ENCODE data around the gene RNF224. TPM values are rescaled to one million over a fixed set of nuclear protein-coding genes. Genes with fewer than 3 reads are reported as not detected.

Gene RNF224
- total and polyA plus RNA-seq, 12 donors: 0.14 TPM; not detected in 11

- WGBS, 2 donors: 26 to 27% methylated on average over 30 of the region's 30 CpGs
- peak overlapping the region; percentile 37 to 70 (median 60) for H3K4me3 ChIP-seq
- H3K27ac ChIP-seq: peak overlapping the region; percentile 91 to 100 (median 98)
- H3K4me1 ChIP-seq: peaks cover 32 to 85% (median 66%) of the 10 kb centered on the region in 9 donors
- intact Hi-C loops (cut with DNase I): no loop called here
- no peak for TF ChIP-seq CTCF (IDR thresholded peaks at IDR 0.05)
- H3K36me3 ChIP-seq: peaks cover 8 to 51% (median 21%) of the 10 kb centered on the region in 9 donors
- no peaks in the 10 kb centered on the region for H3K27me3 ChIP-seq
- H3K9me3 ChIP-seq: no peaks in the 10 kb centered on the region
- DNase-seq: peak; percentile 89 to 94
- ATAC-seq: peak; percentile 69 to 92 (median 82)
These were observed 49.4 kb downstream of the RNF224 start for GRCh38 chr9:137276473-137277328.

GRCh38 chr9:137277329-137278041 lies 50.2 kb downstream of the RNF224 start, which contains the start of gene TOR4A:
Gene TOR4A, plus strand, starts transcription at chr9:137277726. Its CDS starts 964 bp downstream, at chr9:137278690.
- Histone ChIP-seq H3K27ac (peak within 1 kb of the TSS; percentile 91 to 100 (median 98)), H3K4me1 (peaks cover 30 to 80% (median 58%) of the 10 kb centered on the region in 9 donors), H3K4me3 (peak within 1 kb of the TSS; percentile 37 to 70 (median 60)), H3K9me3 (no peaks in the 10 kb centered on the region), H3K36me3 (peaks cover 3 to 51% (median 14%) of the 10 kb centered on the region in 9 donors), H3K27me3 (no peaks in the 10 kb centered on the region)
- peak in 5 of 9 donors; percentile 26 to 50 (median 38) for TF ChIP-seq CTCF (IDR thresholded peaks at IDR 0.05)
- DNase-seq: peak; percentile 90 to 95
- ATAC-seq: peak; percentile 73 to 92 (median 84)
- 1 to 5% methylated on average over 25 of the region's 25 CpGs for WGBS, 2 donors
- intact Hi-C loops (cut with DNase I): no loop called here

- intact Hi-C loops (cut with DNase I): no loop called here
- no peaks in the 10 kb centered on the region for H3K9me3 ChIP-seq
- H3K27ac ChIP-seq: peak overlapping the region; percentile 91 to 100 (median 98)
- peaks cover 0 to 51% (median 7%) of the 10 kb centered on the region in 9 donors for H3K36me3 ChIP-seq
- H3K4me1 ChIP-seq: peaks cover 30 to 82% (median 57%) of the 10 kb centered on the region in 9 donors
- H3K4me3 ChIP-seq: peak overlapping the region; percentile 37 to 70 (median 60)
- WGBS, 2 donors: 2 to 8% methylated on average over 54 of the region's 54 CpGs
- DNase-seq (peak; percentile 35 to 62), ATAC-seq (peak; percentile 1 to 34 (median 10))
- no peaks in the 10 kb centered on the region for H3K27me3 ChIP-seq
- no peak for TF ChIP-seq CTCF (IDR thresholded peaks at IDR 0.05)
These were observed 50.9 kb downstream of the RNF224 start for GRCh38 chr9:137278061-137278701.

Other genes starting within 250 kb of the RNF224 start
Only the 30 nearest of the 32 such genes appear.
- gene PAXX, start 235.1 kb upstream of the RNF224 start, total RNA-seq: 10 to 100 TPM; 12.7 to 29.5 (median 16.1) TPM
- 100 to 1,000 TPM in 1 of 2 donors, 10 to 100 TPM in 1; 51.7 to 131 TPM for gene PAXX, start 235.1 kb upstream of the RNF224 start, polyA plus RNA-seq
- gene CLIC3, start 230.9 kb upstream of the RNF224 start, total RNA-seq: 10 to 100 TPM in 1 of 10 donors, 1 to 10 TPM in 8, under 1 TPM in 1; 0.46 to 11.5 (median 3.0) TPM
- gene CLIC3, start 230.9 kb upstream of the RNF224 start, polyA plus RNA-seq: 10 to 100 TPM in 1 of 2 donors, 1 to 10 TPM in 1; 9.5 to 21.4 TPM
- gene ABCA2, start 199.3 kb upstream of the RNF224 start, total RNA-seq: 10 to 100 TPM; 23.6 to 42.6 (median 28.1) TPM
- 10 to 100 TPM; 16.0 to 46.7 TPM for gene ABCA2, start 199.3 kb upstream of the RNF224 start, polyA plus RNA-seq
- under 1 TPM in 5 of 10 donors, not detected in 5; 0.13 to 0.30 (median 0.15) TPM for gene FUT7, start 195.4 kb upstream of the RNF224 start, total RNA-seq
- gene FUT7, start 195.4 kb upstream of the RNF224 start, polyA plus RNA-seq: under 1 TPM; 0.07 to 0.15 TPM
- 10 to 100 TPM; 29.1 to 74.3 (median 52.6) TPM for gene NPDC1, start 181.3 kb upstream of the RNF224 start, total RNA-seq
- 100 to 1,000 TPM in 1 of 2 donors, 10 to 100 TPM in 1; 74.2 to 153 TPM for gene NPDC1, start 181.3 kb upstream of the RNF224 start, polyA plus RNA-seq
- 1 to 10 TPM in 8 of 10 donors, under 1 TPM in 2; 0.32 to 2.5 (median 1.6) TPM for gene ENTPD2, start 173.4 kb upstream of the RNF224 start, total RNA-seq
- 1 to 10 TPM in 1 of 2 donors, under 1 TPM in 1; 0.96 to 3.3 TPM for gene ENTPD2, start 173.4 kb upstream of the RNF224 start, polyA plus RNA-seq
- gene SAPCD2, start 156.9 kb upstream of the RNF224 start, total RNA-seq: 1 to 10 TPM in 1 of 10 donors, under 1 TPM in 8, not detected in 1; 0.06 to 1.1 (median 0.11) TPM
- under 1 TPM; 0.15 to 0.23 TPM for gene SAPCD2, start 156.9 kb upstream of the RNF224 start, polyA plus RNA-seq
- 10 to 100 TPM in 4 of 10 donors, 1 to 10 TPM in 6; 6.0 to 16.5 (median 8.5) TPM for gene UAP1L1, start 150.0 kb upstream of the RNF224 start, total RNA-seq
- gene UAP1L1, start 150.0 kb upstream of the RNF224 start, polyA plus RNA-seq: 10 to 100 TPM in 1 of 2 donors, 1 to 10 TPM in 1; 3.4 to 24.3 TPM
- 10 to 100 TPM; 16.9 to 27.7 (median 20.9) TPM for gene MAN1B1, start 140.5 kb upstream of the RNF224 start, total RNA-seq
- 10 to 100 TPM; 25.5 to 71.4 TPM for gene MAN1B1, start 140.5 kb upstream of the RNF224 start, polyA plus RNA-seq
- gene DPP7, start 112.8 kb upstream of the RNF224 start, total RNA-seq: 100 to 1,000 TPM in 7 of 10 donors, 10 to 100 TPM in 3; 91.4 to 167 (median 118) TPM
- 100 to 1,000 TPM; 152 to 677 TPM for gene DPP7, start 112.8 kb upstream of the RNF224 start, polyA plus RNA-seq
- not detected for gene GRIN1, start 88.3 kb upstream of the RNF224 start, total RNA-seq
- not detected for gene GRIN1, start 88.3 kb upstream of the RNF224 start, polyA plus RNA-seq
- gene LRRC26, start 57.5 kb upstream of the RNF224 start, total RNA-seq: not detected
- not detected for gene LRRC26, start 57.5 kb upstream of the RNF224 start, polyA plus RNA-seq
- gene TMEM210, start 55.4 kb upstream of the RNF224 start, total RNA-seq: not detected
- not detected for gene TMEM210, start 55.4 kb upstream of the RNF224 start, polyA plus RNA-seq
- 10 to 100 TPM; 24.6 to 44.8 (median 27.7) TPM for gene ANAPC2, start 38.9 kb upstream of the RNF224 start, total RNA-seq
- gene ANAPC2, start 38.9 kb upstream of the RNF224 start, polyA plus RNA-seq: 10 to 100 TPM; 23.7 to 69.6 TPM
- 10 to 100 TPM; 47.3 to 73.5 (median 56.7) TPM for gene SSNA1, start 38.8 kb upstream of the RNF224 start, total RNA-seq
- 100 to 1,000 TPM; 146 to 168 TPM for gene SSNA1, start 38.8 kb upstream of the RNF224 start, polyA plus RNA-seq
- gene TPRN, start 26.8 kb upstream of the RNF224 start, total RNA-seq: 10 to 100 TPM; 10.2 to 31.5 (median 21.7) TPM
- 10 to 100 TPM; 12.0 to 14.5 TPM for gene TPRN, start 26.8 kb upstream of the RNF224 start, polyA plus RNA-seq
- 10 to 100 TPM; 36.4 to 46.2 (median 41.7) TPM for gene TMEM203, start 21.9 kb upstream of the RNF224 start, total RNA-seq
- 10 to 100 TPM; 39.4 to 51.2 TPM for gene TMEM203, start 21.9 kb upstream of the RNF224 start, polyA plus RNA-seq
- 10 to 100 TPM in 1 of 10 donors, 1 to 10 TPM in 9; 4.6 to 10.1 (median 5.4) TPM for gene NDOR1, start 21.8 kb upstream of the RNF224 start, total RNA-seq
- gene NDOR1, start 21.8 kb upstream of the RNF224 start, polyA plus RNA-seq: 10 to 100 TPM in 1 of 2 donors, 1 to 10 TPM in 1; 6.5 to 10.6 TPM
- 10 to 100 TPM; 20.7 to 34.5 (median 24.1) TPM for gene RNF208, start 5.3 kb upstream of the RNF224 start, total RNA-seq
- gene RNF208, start 5.3 kb upstream of the RNF224 start, polyA plus RNA-seq: 10 to 100 TPM; 14.2 to 83.8 TPM
- gene CYSRT1, start 2.3 kb upstream of the RNF224 start, total RNA-seq: under 1 TPM in 6 of 10 donors, not detected in 4; 0.21 to 0.71 (median 0.37) TPM
- under 1 TPM; 0.19 to 0.59 TPM for gene CYSRT1, start 2.3 kb upstream of the RNF224 start, polyA plus RNA-seq
- not detected for gene SLC34A3, start 3.4 kb downstream of the RNF224 start, total RNA-seq
- not detected for gene SLC34A3, start 3.4 kb downstream of the RNF224 start, polyA plus RNA-seq
- gene TUBB4B, start 13.8 kb downstream of the RNF224 start, total RNA-seq: 100 to 1,000 TPM; 211 to 495 (median 330) TPM
- 100 to 1,000 TPM; 522 to 992 TPM for gene TUBB4B, start 13.8 kb downstream of the RNF224 start, polyA plus RNA-seq
- under 1 TPM in 3 of 10 donors, not detected in 7; 0.24 to 0.32 (median 0.32) TPM for gene STPG3, start 23.8 kb downstream of the RNF224 start, total RNA-seq
- gene STPG3, start 23.8 kb downstream of the RNF224 start, polyA plus RNA-seq: under 1 TPM in 1 of 2 donors, not detected in 1; 0.44 TPM
- gene NELFB, start 27.8 kb downstream of the RNF224 start, total RNA-seq: 10 to 100 TPM; 31.6 to 47.1 (median 39.2) TPM
- 10 to 100 TPM; 31.5 to 52.9 TPM for gene NELFB, start 27.8 kb downstream of the RNF224 start, polyA plus RNA-seq
- 10 to 100 TPM; 15.2 to 21.5 (median 16.8) TPM for gene TOR4A, start 50.2 kb downstream of the RNF224 start, total RNA-seq
- 10 to 100 TPM in 1 of 2 donors, 1 to 10 TPM in 1; 4.7 to 11.5 TPM for gene TOR4A, start 50.2 kb downstream of the RNF224 start, polyA plus RNA-seq
- gene NRARP, start 74.8 kb downstream of the RNF224 start, total RNA-seq: 10 to 100 TPM in 7 of 10 donors, 1 to 10 TPM in 3; 2.6 to 20.8 (median 11.7) TPM
- 1 to 10 TPM; 2.0 to 5.4 TPM for gene NRARP, start 74.8 kb downstream of the RNF224 start, polyA plus RNA-seq
- 10 to 100 TPM in 3 of 10 donors, 1 to 10 TPM in 7; 7.8 to 14.0 (median 9.2) TPM for gene EXD3, start 195.7 kb downstream of the RNF224 start, total RNA-seq
- 10 to 100 TPM in 1 of 2 donors, 1 to 10 TPM in 1; 5.8 to 33.0 TPM for gene EXD3, start 195.7 kb downstream of the RNF224 start, polyA plus RNA-seq
- gene NOXA1, start 195.9 kb downstream of the RNF224 start, total RNA-seq: 1 to 10 TPM; 2.5 to 5.3 (median 3.0) TPM
- gene NOXA1, start 195.9 kb downstream of the RNF224 start, polyA plus RNA-seq: 10 to 100 TPM in 1 of 2 donors, under 1 TPM in 1; 0.62 to 10.6 TPM
- not detected for gene ENTPD8, start 213.9 kb downstream of the RNF224 start, total RNA-seq
- gene ENTPD8, start 213.9 kb downstream of the RNF224 start, polyA plus RNA-seq: under 1 TPM; 0.03 to 0.15 TPM
- 10 to 100 TPM in 4 of 10 donors, 1 to 10 TPM in 6; 5.3 to 17.0 (median 9.0) TPM for gene NSMF, start 231.8 kb downstream of the RNF224 start, total RNA-seq
- 10 to 100 TPM; 18.3 to 29.3 TPM for gene NSMF, start 231.8 kb downstream of the RNF224 start, polyA plus RNA-seq

Measured in heart right ventricle (tissue), 16 donors.